Measurements from ENCODE around the gene EXOSC5.
"Not testable (repeated sequence)": the region's sequence is repeated elsewhere in the genome, so short reads cannot be mapped to it uniquely, and the experiment has no call there.

EXOSC5 gene

DNA sequence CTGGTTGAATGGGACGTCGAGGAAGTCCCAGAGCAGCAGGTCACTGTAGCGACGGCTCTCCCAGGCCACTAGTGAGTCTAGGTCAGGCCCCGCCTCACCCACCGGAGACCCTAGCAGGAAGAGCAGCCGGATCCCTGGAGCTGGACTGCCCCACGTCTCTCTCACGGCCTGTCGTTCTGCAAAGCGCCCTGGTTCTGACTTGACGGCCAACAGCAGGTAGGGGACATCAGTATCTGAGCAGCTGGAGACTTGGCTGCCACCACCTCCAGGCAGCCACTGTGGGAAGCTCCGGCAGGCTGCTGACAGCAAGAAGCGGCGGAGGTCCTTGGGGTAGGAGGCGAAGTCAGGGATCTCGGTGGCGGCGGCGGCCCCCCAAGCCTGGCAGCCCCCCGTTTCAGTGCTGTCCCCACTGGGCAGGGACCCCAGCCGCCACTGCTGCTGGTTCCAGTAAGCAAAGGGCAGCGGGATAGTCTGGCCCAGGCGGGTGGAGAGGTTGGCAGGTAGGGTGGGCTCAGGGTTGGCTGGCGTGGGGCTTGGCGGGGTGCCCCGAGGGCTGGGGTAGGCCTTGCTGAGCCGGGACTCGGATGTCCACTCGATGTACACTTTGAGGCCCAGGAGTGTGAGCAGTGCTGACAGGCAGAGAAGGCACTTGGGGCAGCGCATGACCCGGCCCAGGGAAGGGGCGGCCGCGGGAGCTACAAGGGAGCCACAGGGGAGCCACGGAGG is 29.1 kb upstream of the EXOSC5 start:
- no peak for DNase-seq

DNA sequence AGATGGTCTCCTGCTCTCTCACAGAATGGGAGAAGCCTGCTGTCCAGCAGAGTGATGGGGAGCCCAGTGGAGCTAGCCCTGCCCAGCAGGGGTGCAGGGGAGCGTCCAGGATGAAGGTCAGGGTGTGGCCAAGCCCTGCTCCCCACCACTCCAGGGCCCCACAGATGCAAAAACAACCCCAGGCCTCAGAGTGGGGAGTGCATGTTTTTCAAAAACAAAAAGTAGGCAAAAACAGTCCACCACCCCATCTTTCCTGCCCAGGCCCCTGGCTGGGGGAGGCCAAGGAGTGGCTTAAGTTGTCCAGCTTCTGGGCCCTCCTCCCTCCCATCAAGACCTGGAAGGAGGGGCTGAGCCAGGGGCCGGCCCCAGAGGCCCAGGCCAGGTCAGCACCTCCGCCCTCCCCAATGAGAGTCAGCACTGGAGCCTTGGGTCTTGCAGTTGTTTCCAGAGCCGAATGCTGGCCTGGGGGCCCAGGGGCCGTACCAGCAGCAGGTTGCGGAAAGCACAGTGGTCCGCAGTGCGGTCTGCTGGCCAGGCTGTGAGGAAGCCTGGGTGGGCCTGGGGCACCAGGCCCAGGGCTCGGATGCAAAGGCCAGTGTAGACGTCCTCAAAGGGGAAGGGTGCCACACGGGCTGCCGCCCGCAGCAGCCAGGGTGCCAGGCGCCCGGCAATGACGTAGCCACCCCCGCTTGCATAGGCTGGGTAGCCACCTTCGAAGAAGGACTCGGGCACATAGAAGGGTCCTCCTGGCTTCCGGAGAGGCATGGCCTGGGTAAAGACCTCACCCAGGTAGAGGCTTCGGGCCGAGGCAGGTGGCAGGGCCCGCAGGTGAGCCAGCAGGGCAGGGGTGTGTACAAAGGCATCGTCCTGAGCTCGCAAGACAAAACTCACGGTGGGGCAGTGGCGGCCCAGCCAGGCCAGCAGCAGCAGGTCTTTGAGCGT is 28.3 kb upstream of the EXOSC5 start:
- no peak for DNase-seq

DNA sequence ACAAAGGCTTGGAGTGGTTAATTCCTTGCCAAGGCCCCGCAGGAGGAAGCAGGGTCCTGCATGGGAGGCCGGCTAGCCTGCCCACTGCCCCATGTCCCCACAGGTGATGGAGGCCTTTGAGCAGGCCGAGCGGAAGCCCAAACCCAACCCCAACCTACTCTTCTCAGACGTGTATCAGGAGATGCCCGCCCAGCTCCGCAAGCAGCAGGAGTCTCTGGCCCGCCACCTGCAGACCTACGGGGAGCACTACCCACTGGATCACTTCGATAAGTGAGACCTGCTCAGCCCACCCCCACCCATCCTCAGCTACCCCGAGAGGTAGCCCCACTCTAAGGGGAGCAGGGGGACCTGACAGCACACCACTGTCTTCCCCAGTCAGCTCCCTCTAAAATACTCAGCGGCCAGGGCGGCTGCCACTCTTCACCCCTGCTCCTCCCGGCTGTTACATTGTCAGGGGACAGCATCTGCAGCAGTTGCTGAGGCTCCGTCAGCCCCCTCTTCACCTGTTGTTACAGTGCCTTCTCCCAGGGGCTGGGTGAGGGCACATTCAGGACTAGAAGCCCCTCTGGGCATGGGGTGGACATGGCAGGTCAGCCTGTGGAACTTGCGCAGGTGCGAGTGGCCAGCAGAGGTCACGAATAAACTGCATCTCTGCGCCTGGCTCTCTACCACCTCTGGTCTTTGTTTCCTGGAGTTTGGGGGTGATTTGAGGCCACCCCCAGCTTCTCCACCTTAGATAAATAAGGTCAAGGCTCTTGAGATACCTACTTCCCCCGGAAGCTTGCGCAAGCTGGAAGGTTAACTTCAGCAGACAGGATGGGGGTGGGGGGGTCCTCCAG is 27.4 kb upstream of the EXOSC5 start:
- DNase-seq = no peak

GRCh38 chr19:41422955-41423354 is 25.8 kb upstream of the EXOSC5 start:
- DNase-seq = no peak

DNA sequence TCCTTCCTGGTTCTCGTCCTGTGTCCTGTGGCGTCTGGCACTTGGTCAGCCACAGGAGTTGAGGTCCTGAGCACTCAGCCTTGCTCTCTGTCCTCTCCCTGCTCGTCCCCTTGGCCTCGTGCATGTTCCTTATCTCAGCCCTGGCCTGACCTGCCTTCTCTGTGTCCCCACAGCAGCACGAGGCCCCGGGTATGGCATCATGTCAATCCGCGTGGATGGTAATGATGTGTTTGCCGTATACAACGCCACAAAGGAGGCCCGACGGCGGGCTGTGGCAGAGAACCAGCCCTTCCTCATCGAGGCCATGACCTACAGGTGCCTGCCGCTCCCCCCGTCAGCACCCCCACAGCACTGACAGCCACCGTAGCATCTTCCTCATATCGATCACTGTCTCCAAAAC is 25.3 kb upstream of the EXOSC5 start:
- DNase-seq = no peak

DNA sequence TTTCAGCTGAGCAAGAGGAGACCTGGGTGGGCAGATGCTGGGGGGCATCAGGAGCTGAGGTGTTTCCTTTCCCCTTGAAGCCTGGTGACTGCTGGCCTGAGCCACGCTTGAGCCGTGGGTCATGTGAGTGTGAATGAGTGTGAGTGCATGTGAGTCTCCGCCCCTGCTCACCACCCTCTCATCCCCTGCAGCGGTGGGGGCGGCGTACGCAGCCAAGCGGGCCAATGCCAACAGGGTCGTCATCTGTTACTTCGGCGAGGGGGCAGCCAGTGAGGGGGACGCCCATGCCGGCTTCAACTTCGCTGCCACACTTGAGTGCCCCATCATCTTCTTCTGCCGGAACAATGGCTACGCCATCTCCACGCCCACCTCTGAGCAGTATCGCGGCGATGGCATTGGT is 24.8 kb upstream of the EXOSC5 start:
- no peak for DNase-seq

DNA sequence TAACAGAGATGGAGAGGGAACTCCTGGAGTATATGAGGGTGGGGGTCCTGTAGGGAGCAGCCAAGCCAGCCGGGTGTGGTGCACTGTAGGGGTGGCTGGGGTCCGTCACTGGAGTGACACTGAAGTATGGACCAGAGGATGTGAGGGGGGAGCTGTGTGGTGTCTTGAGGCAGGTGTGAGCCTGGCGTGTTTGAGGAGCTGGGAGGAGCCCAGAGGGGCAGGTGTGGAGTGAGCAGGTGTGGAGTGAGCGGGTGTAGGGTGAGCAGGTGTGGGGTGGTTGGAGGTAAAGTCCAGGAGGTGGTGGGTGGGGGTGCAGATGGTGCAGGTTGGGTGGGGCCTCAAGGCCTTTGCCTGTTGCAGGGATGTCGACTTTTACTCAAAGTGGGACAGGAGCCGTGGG is 24.2 kb upstream of the EXOSC5 start:
- no peak for DNase-seq

GRCh38 chr19:41420101-41420880 is 23.1 kb upstream of the EXOSC5 start:
- no peak for DNase-seq

- no peak for DNase-seq
Observed at GRCh38 chr19:41416194-41416674, 19.1 kb upstream of the EXOSC5 start.

- no peak for DNase-seq
Observed at GRCh38 chr19:41415154-41415571, 18.0 kb upstream of the EXOSC5 start.

DNA sequence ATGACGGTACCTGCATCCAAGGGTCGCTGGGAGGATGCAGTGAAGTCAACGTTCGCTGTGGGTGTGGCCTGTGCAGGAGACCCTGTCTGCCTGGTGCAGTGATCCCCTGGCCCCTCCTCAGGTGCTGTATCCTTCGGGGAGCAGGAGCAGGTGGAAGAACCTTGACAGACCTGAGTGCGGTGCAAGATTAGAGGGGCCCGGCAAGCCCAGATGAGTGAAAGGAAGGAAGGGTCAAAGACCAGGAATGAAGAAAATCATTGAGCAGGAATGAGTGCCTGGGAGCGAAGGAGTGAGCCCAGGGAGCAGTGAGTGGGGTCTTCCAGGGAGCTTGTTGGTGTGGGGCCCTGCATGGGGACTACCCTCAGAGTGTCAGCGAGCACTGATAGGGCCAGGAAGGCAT is 17.3 kb upstream of the EXOSC5 start:
- no peak for DNase-seq

GRCh38 chr19:41413947-41414346 is 16.8 kb upstream of the EXOSC5 start:
- no peak for DNase-seq

- DNase-seq = no peak
Observed at GRCh38 chr19:41412953-41413352, 15.8 kb upstream of the EXOSC5 start.

DNA sequence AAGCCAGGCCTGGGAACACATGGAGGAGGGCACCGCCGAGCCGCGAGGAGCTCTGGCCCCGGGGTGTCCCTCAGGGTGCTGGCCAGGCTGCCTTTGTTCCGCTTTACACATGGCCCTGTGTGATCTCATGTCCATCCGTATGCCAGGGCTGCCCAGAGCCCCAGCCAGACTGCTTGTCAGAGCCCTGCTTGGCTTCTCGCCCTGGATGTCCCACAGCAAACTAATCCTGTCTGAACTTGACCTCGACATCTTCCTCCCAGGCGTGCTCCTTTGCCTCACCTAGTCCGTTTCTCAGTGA is 14.8 kb upstream of the EXOSC5 start:
- DNase-seq = no peak

DNA sequence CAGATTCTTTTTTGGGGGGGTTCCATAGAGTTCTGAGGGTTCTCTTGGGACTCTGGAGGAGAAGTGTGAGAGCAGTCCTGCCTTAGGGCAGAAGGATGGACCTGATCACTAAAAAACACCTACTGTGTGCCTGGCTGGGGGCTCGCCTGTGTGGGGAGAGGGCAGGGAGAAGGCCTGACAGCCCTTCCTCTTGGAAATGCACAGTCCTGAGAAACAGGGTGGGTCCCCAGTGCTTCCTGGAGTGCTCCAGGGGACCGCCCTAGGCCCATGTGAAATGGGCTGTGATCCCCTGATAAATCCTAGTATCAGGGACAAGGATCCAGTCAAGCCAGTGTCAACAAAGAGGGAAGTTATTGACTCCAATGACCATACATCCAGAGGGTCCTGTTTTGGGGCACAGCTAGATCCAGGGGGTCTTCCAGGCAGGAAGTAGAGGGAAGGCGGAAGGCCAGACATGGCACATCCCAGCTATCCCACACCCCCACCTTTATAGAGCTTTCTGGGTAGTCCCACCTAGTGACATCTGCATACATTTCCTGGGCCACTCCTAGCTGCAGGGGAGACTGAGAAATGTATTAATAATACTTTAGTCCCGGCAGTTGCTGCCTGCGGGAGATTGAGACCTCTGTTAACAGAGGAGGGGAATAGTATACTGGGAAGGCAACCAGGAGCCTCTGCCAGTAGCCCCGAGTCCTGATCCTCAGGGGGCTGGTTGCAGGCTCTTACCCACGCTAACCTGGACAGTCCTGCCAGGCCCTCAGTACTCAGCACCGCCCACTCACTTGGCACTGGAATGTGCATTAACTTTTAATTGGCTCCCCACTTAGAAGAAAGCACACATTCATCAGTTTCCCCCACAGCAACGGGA is 14.2 kb upstream of the EXOSC5 start:
- no peak for DNase-seq

DNA sequence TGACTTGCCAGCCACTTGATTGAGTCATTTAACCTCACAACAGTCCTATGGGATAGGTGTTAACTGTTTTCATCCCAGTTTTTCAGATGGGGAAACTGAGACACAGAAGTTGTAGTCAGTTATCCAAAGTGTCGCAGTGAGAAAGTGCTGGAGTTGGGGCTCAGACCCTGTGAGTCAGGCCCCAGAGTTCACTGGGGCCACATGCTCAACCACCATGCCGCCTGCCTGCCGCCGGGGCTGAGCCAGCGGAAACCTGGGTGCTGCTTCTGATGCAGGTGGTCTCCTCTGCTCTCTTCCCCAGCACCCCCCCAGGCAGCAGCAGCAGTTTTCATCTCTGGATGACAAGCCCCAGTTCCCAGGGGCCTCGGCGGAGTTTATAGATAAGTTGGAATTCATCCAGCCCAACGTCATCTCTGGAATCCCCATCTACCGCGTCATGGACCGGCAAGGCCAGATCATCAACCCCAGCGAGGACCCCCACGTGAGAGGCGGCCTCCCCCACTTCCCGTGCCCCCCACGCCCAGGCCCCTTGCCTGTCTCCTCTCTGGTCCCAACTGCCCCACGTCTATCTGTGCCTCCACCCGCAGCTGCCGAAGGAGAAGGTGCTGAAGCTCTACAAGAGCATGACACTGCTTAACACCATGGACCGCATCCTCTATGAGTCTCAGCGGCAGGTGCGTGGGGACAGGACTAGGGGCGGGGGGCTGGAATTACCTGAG is 13.3 kb upstream of the EXOSC5 start:
- no peak for DNase-seq

DNA sequence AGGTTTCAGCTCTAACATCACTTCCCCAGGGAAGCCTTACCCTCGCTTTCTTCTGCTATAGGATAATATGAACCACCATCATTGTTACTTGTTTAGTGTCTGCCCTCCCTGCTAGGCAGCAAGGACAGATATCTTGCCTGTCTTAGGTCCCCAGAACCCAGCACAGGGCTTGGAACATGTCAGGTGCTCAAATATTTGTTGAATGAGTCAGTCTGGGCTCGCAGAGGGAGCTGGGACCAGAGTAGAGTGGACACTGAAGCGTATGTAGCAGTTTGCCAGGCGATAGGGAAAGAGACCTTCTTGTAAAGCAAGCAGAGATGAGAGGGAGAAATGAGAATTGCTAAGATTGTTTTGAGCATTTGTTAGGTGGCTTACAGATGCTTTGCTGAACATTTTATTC is 12.1 kb upstream of the EXOSC5 start:
- no peak for DNase-seq

- not testable (repeated sequence) for DNase-seq
Observed at GRCh38 chr19:41408846-41409245, 11.7 kb upstream of the EXOSC5 start.

DNA sequence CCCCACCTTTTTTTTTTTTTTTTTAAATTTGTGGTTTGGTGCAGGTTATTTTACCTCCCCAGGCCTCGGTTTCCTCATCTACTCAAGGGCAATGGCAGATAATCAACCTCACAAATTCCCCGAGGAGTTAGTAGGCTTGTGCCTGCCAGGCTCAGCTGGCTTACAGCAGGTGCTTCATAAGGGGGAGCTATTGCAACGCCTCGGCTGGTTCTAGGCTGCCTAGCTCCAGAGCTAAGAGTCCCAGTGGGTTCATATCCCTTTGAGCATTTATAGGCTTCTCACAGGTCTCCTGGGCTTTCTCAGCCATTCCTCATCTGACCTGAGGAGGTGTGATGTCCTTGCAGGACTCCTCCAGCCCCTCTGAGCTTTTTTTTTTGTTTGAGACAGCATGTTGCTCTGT is 11.1 kb upstream of the EXOSC5 start:
- no peak for DNase-seq

GRCh38 chr19:41407271-41407670 is 10.1 kb upstream of the EXOSC5 start:
- DNase-seq = peak; percentile 22

DNA sequence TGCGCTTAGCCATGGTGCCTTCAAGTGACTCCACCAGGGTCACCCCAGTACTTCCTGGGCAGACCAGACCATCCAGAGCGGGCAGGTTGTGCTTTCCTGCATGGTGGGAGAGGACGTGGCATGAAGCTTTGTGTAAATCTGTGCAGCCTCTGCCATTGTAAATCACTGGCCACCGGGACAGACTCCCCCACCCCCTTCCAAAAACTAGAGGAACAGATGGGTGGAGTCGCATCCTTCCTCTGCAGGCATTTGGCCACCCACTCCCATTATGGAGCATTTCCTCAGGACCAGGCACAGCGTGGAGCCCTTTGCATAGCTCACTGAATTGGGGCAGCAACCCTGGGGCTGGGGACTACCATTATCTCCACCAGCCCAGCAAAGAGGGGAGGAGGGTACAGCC is 8.6 kb upstream of the EXOSC5 start:
- no peak for DNase-seq

Data from eye (tissue), 1 donor.